HepG2 (cell line): ENCODE data around the gene DOCK1. TPM values are rescaled to one million over a fixed set of nuclear protein-coding genes. Genes with fewer than 3 reads are reported as not detected.

Experiments used
- ATAC-seq: fragments of 200-7000 bp; cut with Tn5 transposase; 3 replicates; pipeline ENCODE4 v1.9.1; 2020; ENCODE audit warnings: mild to moderate bottlenecking, moderate library complexity
- BruUV-seq: library from RNA; stranded (reverse); fragments of 400-500 nt; replicated peaks from 2 replicates; lab custom pipeline; 2021; lab: Mats Ljungman, UMichigan
- CTCF ChIA-PET: fragments of 300-600 bp; formaldehyde crosslinking; extraction: SDS; loops from one replicate; lab custom pipeline; 2021; ENCODE audit warnings: low total read pairs, inconsistent platforms, low intra/inter-chr PET ratio; lab: Yijun Ruan, JAX
- POLR2A ChIA-PET: fragments of 350-600 bp; sonication (Branson Sonifier 250); formaldehyde crosslinking; loops from one replicate; lab custom pipeline; 2020; ENCODE audit warnings: antibody characterized with exemption, inconsistent platforms; lab: Yijun Ruan, JAX
- DNase-seq: peaks from one replicate; pipeline ENCODE4 v3.0.0-alpha.2; 2015; ENCODE audit warnings: low spot score
- FAIRE-seq: peaks from 3 replicates; lab custom pipeline; 2011; peaks lifted over from hg19 to GRCh38; lab: Jason Lieb, UNC
- H2AFZ ChIP-seq: one replicate; pipeline ENCODE4 v1.6.1; 2011; ENCODE audit warnings: low read length, inconsistent platforms
- H3K27ac ChIP-seq: fragments of 300-600 bp; 3 replicates; pipeline ENCODE4 v1.8.0; 2011; ENCODE audit warnings: mixed run types, mild to moderate bottlenecking, mixed read lengths, low read length, inconsistent platforms; ENCODE audit not compliant: insufficient read depth; ENCODE audit errors: extremely low read length
- H3K27me3 ChIP-seq, 2 experiments: fragments of 200-600 bp in 1 of 2; 2 replicates in 1 of 2; 3 replicates in 1 of 2; pipeline versions ENCODE4 v1.6.0 to v1.8.0; 2011; ENCODE audit warnings: low read length in 2 of 2, mild to moderate bottlenecking in 2 of 2, moderate library complexity in 2 of 2, inconsistent platforms in 1 of 2; ENCODE audit not compliant: insufficient read depth in 2 of 2, control insufficient read depth in 1 of 2
- H3K36me3 ChIP-seq, 2 experiments: fragments of 200-600 bp in 1 of 2; replicated peaks in 1 of 2; 2 replicates in 1 of 2; 3 replicates in 1 of 2; pipeline versions ENCODE4 v1.5.1 to v1.8.0; 2011; ENCODE audit warnings: low read length in 2 of 2, inconsistent platforms in 1 of 2; ENCODE audit not compliant: insufficient read depth in 2 of 2, control insufficient read depth in 1 of 2
- H3K4me1 ChIP-seq: 2 replicates; pipeline ENCODE4 v1.5.1; 2012; ENCODE audit warnings: low read length, inconsistent platforms; ENCODE audit not compliant: insufficient read depth
- H3K4me2 ChIP-seq: 2 replicates; pipeline ENCODE4 v1.6.0; 2011; ENCODE audit warnings: low read depth, low read length, inconsistent platforms
- H3K4me3 ChIP-seq, 3 experiments: fragments of 200-600 bp in 1 of 3; sonication (generic), shearing (Covaris generic) in 1 of 3; replicated peaks in 1 of 3; 2 replicates each; pipeline ENCODE4 v1.5.1; 2011 to 2016; ENCODE audit warnings: low read length in 3 of 3, inconsistent platforms in 2 of 3, low read depth in 2 of 3, mild to moderate bottlenecking in 2 of 3, control low read depth in 1 of 3, mixed read lengths in 1 of 3; ENCODE audit not compliant: insufficient read depth in 1 of 3
- H3K79me2 ChIP-seq: one replicate; pipeline ENCODE4 v1.6.1; 2011; ENCODE audit warnings: low read length, inconsistent platforms; ENCODE audit not compliant: insufficient read depth
- H3K9ac ChIP-seq: 2 replicates; pipeline ENCODE4 v1.6.0; 2011; ENCODE audit warnings: mild to moderate bottlenecking, low read depth, low read length, inconsistent platforms; ENCODE audit not compliant: insufficient read depth
- H3K9me3 ChIP-seq: 2 replicates; pipeline ENCODE4 v1.5.1; 2012; ENCODE audit warnings: mild to moderate bottlenecking, low read length
- H4K20me1 ChIP-seq: 2 replicates; pipeline ENCODE4 v1.6.0; 2011; ENCODE audit warnings: inconsistent platforms, mild to moderate bottlenecking, low read length, moderate library complexity; ENCODE audit not compliant: insufficient read depth
- DDIT3 ChIP-seq: sonication (generic); formaldehyde crosslinking; IDR thresholded peaks from 2 replicates; pipeline ENCODE4 v1.4.0; 2020; ENCODE audit warnings: mild to moderate bottlenecking, missing genetic modification reagents
- FOXK1 ChIP-seq: sonication (generic); formaldehyde crosslinking; IDR thresholded peaks from 2 replicates; pipeline ENCODE4 v1.4.0; 2020; ENCODE audit warnings: low read depth, missing genetic modification reagents, borderline replicate concordance
- FOXK2 ChIP-seq: fragments of 450-650 bp; IDR thresholded peaks from 2 replicates; pipeline ENCODE4 v1.6.1; 2016
- FOXO4 ChIP-seq: sonication (generic); formaldehyde crosslinking; conservative IDR thresholded peaks from 2 replicates; pipeline ENCODE4 v1.8.1; 2023; ENCODE audit warnings: missing genetic modification reagents
- HDAC6 ChIP-seq: fragments of 200-600 bp; sonication (generic); IDR thresholded peaks from 2 replicates; pipeline ENCODE4 v1.7.0; 2017; ENCODE audit warnings: mild to moderate bottlenecking, antibody characterized with exemption, low read length, low read depth
- MBNL3 ChIP-seq: fragments of 250-450 bp; sonication (Bioruptor Pico); conservative IDR thresholded peaks from 2 replicates; pipeline ENCODE4 v1.8.0; 2022; ENCODE audit warnings: mild to moderate bottlenecking, inconsistent platforms
- MXD1 ChIP-seq: sonication (generic); formaldehyde crosslinking; IDR thresholded peaks from 2 replicates; pipeline ENCODE4 v1.4.0; 2020; ENCODE audit warnings: mild to moderate bottlenecking, missing genetic modification reagents
- PBX3 ChIP-seq: sonication (generic); formaldehyde crosslinking; IDR thresholded peaks from 2 replicates; pipeline ENCODE4 v1.8.1; 2023; ENCODE audit warnings: missing genetic modification reagents, inconsistent platforms, borderline replicate concordance
- SALL2 ChIP-seq: sonication (generic); formaldehyde crosslinking; IDR thresholded peaks from 2 replicates; pipeline ENCODE4 v1.8.1; 2023; ENCODE audit warnings: mild to moderate bottlenecking, missing genetic modification reagents, inconsistent platforms
- SMARCE1 ChIP-seq: fragments of 450-650 bp; IDR thresholded peaks from 2 replicates; pipeline ENCODE4 v1.6.1; 2017; ENCODE audit warnings: borderline replicate concordance
- TARDBP ChIP-seq: sonication (generic); formaldehyde crosslinking; IDR thresholded peaks from 2 replicates; pipeline ENCODE4 v1.8.0; 2022; ENCODE audit warnings: mild to moderate bottlenecking, missing genetic modification reagents
- TEF ChIP-seq: sonication (generic); formaldehyde crosslinking; IDR thresholded peaks from 2 replicates; pipeline ENCODE4 v1.5.0; 2020; ENCODE audit warnings: missing genetic modification reagents
- ZNF18 ChIP-seq: sonication (generic); formaldehyde crosslinking; IDR thresholded peaks from 2 replicates; pipeline ENCODE4 v1.8.0; 2022; ENCODE audit warnings: mild to moderate bottlenecking, missing genetic modification reagents; ENCODE audit not compliant: insufficient replicate concordance
- ZNF225 ChIP-seq: sonication (generic); formaldehyde crosslinking; IDR thresholded peaks from 2 replicates; pipeline ENCODE4 v1.4.0; 2020; ENCODE audit warnings: mild to moderate bottlenecking, missing genetic modification reagents
- ZNF280D ChIP-seq: sonication (generic); formaldehyde crosslinking; IDR thresholded peaks from 2 replicates; pipeline ENCODE4 v1.5.1; 2020; ENCODE audit warnings: mild to moderate bottlenecking, missing genetic modification reagents
- ZNF558 ChIP-seq: sonication (generic); formaldehyde crosslinking; IDR thresholded peaks from 2 replicates; pipeline ENCODE4 v1.9.0; 2022; ENCODE audit warnings: mild to moderate bottlenecking, missing genetic modification reagents, borderline replicate concordance
- ZNF878 ChIP-seq: sonication (generic); formaldehyde crosslinking; IDR thresholded peaks from 2 replicates; pipeline ENCODE4 v1.8.1; 2023; ENCODE audit warnings: mild to moderate bottlenecking, missing genetic modification reagents, moderate library complexity
- WGBS: methylation state at CpG from one replicate; pipeline ENCODE4 v1.1.6; 2017; ENCODE audit warnings: low lambda C conversion rate; 5-methylcytosine and 5-hydroxymethylcytosine counted together
- in situ Hi-C: cut with HindIII; loops from 2 replicates; pipeline ENCODE4 v1.10.0; 2017; ENCODE audit warnings: low pct_unique_long_range_greater_than_20kb; ENCODE audit not compliant: extremely low pct_ligation_motif_present
- intact Hi-C: fragments of 100-400 bp; cut with micrococcal nuclease; formaldehyde crosslinking; loops from one replicate; pipeline ENCODE4 v1.10.0; 2022; ENCODE audit not compliant: unreplicated experiment
- polyA plus RNA-seq, 8 experiments: library from polyadenylated mRNA; depleted of rRNA in 3 of 8; stranded (reverse) in 7 of 8; unstranded in 1 of 8; fragments of >200 nt; fragmentation: Illumina TruSeq in 4 of 8; extraction: Trizol in 4 of 8; gene quantifications; 2 replicates each; pipeline versions ENCODE4 v1.2.1 to v1.2.3, GENCODE V29; 2011 to 2016; ENCODE audit warnings: low read depth in 4 of 8, missing spikeins in 1 of 8, mixed read lengths in 1 of 8; ENCODE audit not compliant: insufficient read depth in 1 of 8
- total RNA-seq, 5 experiments: library from RNA; depleted of rRNA; stranded (reverse); fragments of >200 nt; fragmentation: Illumina TruSeq; extraction: Trizol; gene quantifications; 2 replicates each; pipeline ENCODE4 v1.2.3, GENCODE V29; 2016; ENCODE audit warnings: low read depth in 1 of 5

Gene DOCK1
- total and polyA plus RNA-seq, 2 of the 13 experiments (the other 11 are each of a cell fraction or from before 2014, with no cell fraction given), result 8.3 to 25.5 TPM

- in situ Hi-C loops (no loop called here), intact Hi-C loops (no loop called here)
- no peaks in the 10 kb centered on the region for H3K4me1 ChIP-seq
- FAIRE-seq, result no peak
- ChIA-PET CTCF (no interaction called here), POLR2A (no interaction called here)
- H3K79me2 ChIP-seq, result no peaks in the 10 kb centered on the region
- no peak for DNase-seq
- H3K4me3 ChIP-seq, result no peak overlapping the region
- no peaks in the 10 kb centered on the region for H3K27me3 ChIP-seq
- no TSS peak for BruUV-seq
- 95% methylated on average over 2 of the region's 2 CpGs for WGBS
- H3K36me3 ChIP-seq, result peaks cover 2 to 6% of the 10 kb centered on the region in 2 experiments; a peak in 3 of 5 replicates
- no peak overlapping the region for H3K9ac ChIP-seq
- no peaks in the 10 kb centered on the region for H3K9me3 ChIP-seq
- no peak overlapping the region for H3K27ac ChIP-seq
- no peak for ATAC-seq
- H2AFZ ChIP-seq, result no peak overlapping the region
- no peaks in the 10 kb centered on the region for H4K20me1 ChIP-seq
- H3K4me2 ChIP-seq, result no peak overlapping the region
- TF ChIP-seq ZNF558 (CRISPR knock-in tag) (no peak), MBNL3 (no peak), TEF (CRISPR knock-in tag) (no peak), FOXO4 (no peak), FOXK2 (no peak), TARDBP (no peak), SMARCE1 (no peak), ZNF878 (CRISPR knock-in tag) (no peak), ZNF280D (CRISPR knock-in tag) (no peak), SALL2 (no peak), FOXK1 (CRISPR knock-in tag) (no peak), HDAC6 (no peak), DDIT3 (CRISPR knock-in tag) (no peak), PBX3 (CRISPR knock-in tag) (no peak), ZNF18 (no peak), MXD1 (CRISPR knock-in tag) (no peak), ZNF225 (CRISPR knock-in tag) (no peak)
These were observed 528.8 kb downstream of the DOCK1 start for GRCh38 chr10:127434006-127434405.
